DMS153 treated with DMSO at 0.1 percent for 48 hours (cell line): ENCODE data around the gene LAMA5.

Experiments used
- DNase-seq: peaks from one replicate; lab custom pipeline; 2025; ENCODE audit not compliant: unreplicated experiment; lab: John Stamatoyannopoulos, UW

LAMA5 gene

GRCh38 chr20:62306414-62307187 is 60.5 kb downstream of the LAMA5 start:
- DNase-seq, result no peak

GRCh38 chr20:62305765-62306413 is 61.2 kb downstream of the LAMA5 start:
- no peak for DNase-seq

- DNase-seq, result no peak
Observed at GRCh38 chr20:62305149-62305764, 61.9 kb downstream of the LAMA5 start.

- no peak for DNase-seq
Observed at GRCh38 chr20:62304331-62305148, 62.6 kb downstream of the LAMA5 start.

- no peak for DNase-seq
Observed at GRCh38 chr20:62303340-62304226, 63.5 kb downstream of the LAMA5 start.

- DNase-seq, result no peak
Observed at GRCh38 chr20:62303062-62303339, 64.1 kb downstream of the LAMA5 start.

GRCh38 chr20:62302341-62303061 is 64.6 kb downstream of the LAMA5 start, which contains the start of gene ADRM1:
Gene ADRM1, plus strand, starts transcription at chr20:62302997. Its CDS starts 572 bp downstream, at chr20:62303569.
- peak; percentile 90 for DNase-seq

- peak; percentile 81 for DNase-seq
Observed at GRCh38 chr20:62301773-62302340, 65.3 kb downstream of the LAMA5 start.

GRCh38 chr20:62301111-62301668 is 65.9 kb downstream of the LAMA5 start:
- no peak for DNase-seq

- DNase-seq, result no peak
Observed at GRCh38 chr20:62300319-62300718, 66.8 kb downstream of the LAMA5 start.

- no peak for DNase-seq
Observed at GRCh38 chr20:62299666-62300236, 67.4 kb downstream of the LAMA5 start.

GRCh38 chr20:62298577-62299249 is 68.4 kb downstream of the LAMA5 start:
- DNase-seq, result no peak

GRCh38 chr20:62297449-62298227 is 69.5 kb downstream of the LAMA5 start:
- no peak for DNase-seq

GRCh38 chr20:62296724-62297448 is 70.2 kb downstream of the LAMA5 start:
- no peak for DNase-seq

- DNase-seq, result no peak
Observed at GRCh38 chr20:62294516-62294915, 72.6 kb downstream of the LAMA5 start.

GRCh38 chr20:62293946-62294345 is 73.2 kb downstream of the LAMA5 start:
- DNase-seq, result no peak
